Esophagus squamous epithelium (tissue), 5 donors: ENCODE data around the gene VPS35L. TPM values are rescaled to one million over a fixed set of nuclear protein-coding genes. Genes with fewer than 3 reads are reported as not detected.

Source experiments
- DNase-seq: peaks from one replicate; lab custom pipeline; 2025; lab: John Stamatoyannopoulos, UW
- H3K27ac ChIP-seq, 4 donors: fragments of 200-600 bp; sonication (generic); one replicate each; pipeline ENCODE4 v1.5.1; 2016 to 2019; ENCODE audit warnings: mild to moderate bottlenecking in 1 of 4
- H3K27me3 ChIP-seq, 4 donors: fragments of 200-600 bp; sonication (generic); 1 replicate in 3 of 4; 2 replicates in 1 of 4; pipeline versions ENCODE4 v1.5.1 to v1.6.0; 2017 to 2021; ENCODE audit warnings: antibody characterized with exemption in 1 of 4
- H3K36me3 ChIP-seq, 3 donors: fragments of 200-600 bp; sonication (generic); one replicate each; pipeline ENCODE4 v1.5.1; 2016 to 2019
- H3K4me1 ChIP-seq, 3 donors: fragments of 200-600 bp; sonication (generic); one replicate each; pipeline ENCODE4 v1.5.1; 2017 to 2019
- H3K4me3 ChIP-seq, 4 donors: fragments of 200-600 bp; sonication (generic); 1 replicate in 3 of 4; 2 replicates in 1 of 4; pipeline ENCODE4 v1.5.1; 2016 to 2019; ENCODE audit warnings: mild to moderate bottlenecking in 2 of 4, moderate library complexity in 1 of 4
- H3K9me3 ChIP-seq, 3 donors: fragments of 200-600 bp; sonication (generic); one replicate each; pipeline ENCODE4 v1.5.1; 2016 to 2019
- POLR2A ChIP-seq, 4 donors: fragments of 450-650 bp; IDR thresholded peaks; one replicate each; pipeline ENCODE4 v1.6.1; 2017; ENCODE audit warnings: antibody characterized with exemption in 4 of 4, mild to moderate bottlenecking in 4 of 4, moderate library complexity in 3 of 4
- WGBS, 2 donors: methylation state at CpG; one replicate each; pipeline ENCODE4 v1.1.5; 2018; 5-methylcytosine and 5-hydroxymethylcytosine counted together
- intact Hi-C: fragments of 100-400 bp; cut with DNase I; formaldehyde crosslinking; loops from one replicate; pipeline ENCODE4 v1.15.0; 2022
- total RNA-seq, 4 donors: library from RNA; depleted of rRNA; stranded (reverse); fragments of >200 nt; gene quantifications; one replicate each; pipeline ENCODE4 v1.1.0, GENCODE V29; 2016
- TF ChIP-seq, protein P1 (sequence below), 6 experiments: fragments of 450-650 bp in 4 of 6; fragments of 200-600 bp in 2 of 6; sonication (generic) in 2 of 6; IDR thresholded peaks; one replicate each; pipeline ENCODE4 v1.5.1; 2016 to 2019; ENCODE audit warnings: antibody characterized with exemption in 6 of 6, mild to moderate bottlenecking in 4 of 6, moderate library complexity in 4 of 6
- donor health status: DM: yes; HTN: yes; CAD: no.

Gene VPS35L
- total RNA-seq, 4 donors from 2014 or later: 20.8 to 32.9 (median 23.9) TPM

- TF ChIP-seq, protein P1, sequence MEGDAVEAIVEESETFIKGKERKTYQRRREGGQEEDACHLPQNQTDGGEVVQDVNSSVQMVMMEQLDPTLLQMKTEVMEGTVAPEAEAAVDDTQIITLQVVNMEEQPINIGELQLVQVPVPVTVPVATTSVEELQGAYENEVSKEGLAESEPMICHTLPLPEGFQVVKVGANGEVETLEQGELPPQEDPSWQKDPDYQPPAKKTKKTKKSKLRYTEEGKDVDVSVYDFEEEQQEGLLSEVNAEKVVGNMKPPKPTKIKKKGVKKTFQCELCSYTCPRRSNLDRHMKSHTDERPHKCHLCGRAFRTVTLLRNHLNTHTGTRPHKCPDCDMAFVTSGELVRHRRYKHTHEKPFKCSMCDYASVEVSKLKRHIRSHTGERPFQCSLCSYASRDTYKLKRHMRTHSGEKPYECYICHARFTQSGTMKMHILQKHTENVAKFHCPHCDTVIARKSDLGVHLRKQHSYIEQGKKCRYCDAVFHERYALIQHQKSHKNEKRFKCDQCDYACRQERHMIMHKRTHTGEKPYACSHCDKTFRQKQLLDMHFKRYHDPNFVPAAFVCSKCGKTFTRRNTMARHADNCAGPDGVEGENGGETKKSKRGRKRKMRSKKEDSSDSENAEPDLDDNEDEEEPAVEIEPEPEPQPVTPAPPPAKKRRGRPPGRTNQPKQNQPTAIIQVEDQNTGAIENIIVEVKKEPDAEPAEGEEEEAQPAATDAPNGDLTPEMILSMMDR (IDR thresholded peaks at IDR 0.05): no peak
- no peak for TF ChIP-seq POLR2A (IDR thresholded peaks at IDR 0.05)
- no peak overlapping the region for H3K4me3 ChIP-seq
- 54 to 66% methylated on average over 3 of the region's 3 CpGs for WGBS, 2 donors
- peaks cover 0 to 56% (median 4%) of the 10 kb centered on the region in 3 donors for H3K36me3 ChIP-seq
- intact Hi-C loops: no loop called here
- no peaks in the 10 kb centered on the region for H3K9me3 ChIP-seq
- H3K4me1 ChIP-seq: peaks cover 52 to 77% (median 63%) of the 10 kb centered on the region in 3 donors
- DNase-seq: no peak
- H3K27me3 ChIP-seq: no peaks in the 10 kb centered on the region
- H3K27ac ChIP-seq: peak overlapping the region; percentile 26 to 80 (median 74)
Observed at GRCh38 chr16:19701091-19701490, 145.6 kb downstream of the VPS35L start.

GRCh38 chr16:19703172-19703889, 147.8 kb downstream of the VPS35L start:
- H3K27me3 ChIP-seq: no peaks in the 10 kb centered on the region
- H3K9me3 ChIP-seq: no peaks in the 10 kb centered on the region
- peaks cover 3 to 78% (median 4%) of the 10 kb centered on the region in 3 donors for H3K36me3 ChIP-seq
- intact Hi-C loops: no loop called here
- peak overlapping the region; percentile 60 to 87 (median 77) for H3K27ac ChIP-seq
- DNase-seq: no peak
- no peak for TF ChIP-seq POLR2A (IDR thresholded peaks at IDR 0.05)
- TF ChIP-seq, protein P1 (IDR thresholded peaks at IDR 0.05): no peak
- peaks cover 30 to 55% (median 41%) of the 10 kb centered on the region in 3 donors for H3K4me1 ChIP-seq
- 77 to 84% methylated on average over 6 of the region's 6 CpGs for WGBS, 2 donors
- no peak overlapping the region for H3K4me3 ChIP-seq

DNA sequence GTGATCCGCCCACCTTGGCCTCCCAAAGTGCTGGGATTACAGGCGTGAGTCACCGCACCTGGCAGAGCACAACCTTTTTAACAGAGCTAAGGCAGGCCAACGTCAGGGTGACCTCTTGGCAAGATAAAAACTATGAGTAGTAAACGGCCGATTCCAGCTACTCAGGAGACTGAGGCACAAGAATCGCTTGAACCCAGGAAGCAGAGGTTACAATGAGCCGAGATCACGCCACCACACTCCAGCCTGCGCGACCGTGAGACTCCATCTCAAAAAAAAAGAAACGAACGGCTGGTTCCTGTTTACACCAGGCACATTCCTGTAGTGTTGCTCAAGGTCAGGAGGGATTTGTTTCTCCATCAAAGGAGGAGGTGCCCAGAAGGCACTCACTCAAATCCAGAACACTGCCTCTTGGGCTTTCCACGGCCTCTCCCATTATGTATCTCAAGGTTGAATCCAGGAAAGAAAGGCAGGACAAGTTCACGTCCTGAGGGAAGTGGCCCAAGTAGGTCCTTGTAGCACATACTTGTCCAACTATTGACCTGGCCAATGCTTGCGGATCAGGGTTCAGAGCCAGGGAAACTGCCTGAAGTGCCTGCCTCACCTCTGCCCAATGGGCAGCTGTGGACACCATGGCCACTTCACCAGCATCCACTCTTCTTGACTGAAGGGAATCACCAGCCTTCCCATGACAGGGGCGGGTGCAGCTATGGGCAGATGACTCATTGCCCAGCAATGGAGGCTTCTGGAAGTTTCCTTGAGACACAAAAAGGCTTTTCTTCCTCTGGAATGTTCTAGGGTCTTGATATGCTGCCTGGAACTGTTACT, 149.0 kb downstream of the VPS35L start:
- Histone ChIP-seq H3K27me3 (no peaks in the 10 kb centered on the region), H3K36me3 (peaks cover 1 to 85% (median 7%) of the 10 kb centered on the region in 3 donors), H3K9me3 (no peaks in the 10 kb centered on the region), H3K4me1 (peaks cover 20 to 52% (median 29%) of the 10 kb centered on the region in 3 donors), H3K27ac (peak overlapping the region; percentile 60 to 87 (median 77)), H3K4me3 (no peak overlapping the region)
- no peak for DNase-seq
- WGBS, 2 donors: 65 to 81% methylated on average over 10 to 17 of the region's 18 CpGs
- no peak for TF ChIP-seq POLR2A (IDR thresholded peaks at IDR 0.05)
- TF ChIP-seq, protein P1 (IDR thresholded peaks at IDR 0.05): no peak
- intact Hi-C loops: no loop called here

DNA sequence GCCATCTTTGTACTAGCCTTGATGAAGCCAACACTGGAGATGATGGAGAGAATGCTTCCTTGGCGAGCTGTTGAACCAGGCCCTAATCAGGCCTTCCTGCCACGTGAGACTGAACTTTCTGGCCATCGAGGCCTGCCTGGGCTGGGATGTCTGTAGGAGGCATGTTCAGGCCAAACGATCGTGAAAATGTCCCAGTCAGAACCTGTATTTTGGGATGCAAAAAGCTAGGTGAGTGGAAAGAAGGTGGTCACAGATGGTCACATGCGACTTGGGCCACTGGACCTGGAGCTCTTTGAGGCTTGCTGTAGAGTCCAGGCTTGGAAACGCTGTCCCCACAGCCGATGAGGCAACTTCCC, 149.6 kb downstream of the VPS35L start:
- H3K4me3 ChIP-seq: no peak overlapping the region
- no peaks in the 10 kb centered on the region for H3K9me3 ChIP-seq
- peaks cover 0 to 89% (median 7%) of the 10 kb centered on the region in 3 donors for H3K36me3 ChIP-seq
- H3K27me3 ChIP-seq: no peaks in the 10 kb centered on the region
- no peak for DNase-seq
- H3K4me1 ChIP-seq: peaks cover 14 to 47% (median 23%) of the 10 kb centered on the region in 3 donors
- intact Hi-C loops: no loop called here
- no peak for TF ChIP-seq POLR2A (IDR thresholded peaks at IDR 0.05)
- TF ChIP-seq, protein P1 (IDR thresholded peaks at IDR 0.05): no peak
- 79 to 93% methylated on average over 3 to 8 of the region's 8 CpGs for WGBS, 2 donors
- peak overlapping the region; percentile 60 to 87 (median 77) for H3K27ac ChIP-seq

DNA sequence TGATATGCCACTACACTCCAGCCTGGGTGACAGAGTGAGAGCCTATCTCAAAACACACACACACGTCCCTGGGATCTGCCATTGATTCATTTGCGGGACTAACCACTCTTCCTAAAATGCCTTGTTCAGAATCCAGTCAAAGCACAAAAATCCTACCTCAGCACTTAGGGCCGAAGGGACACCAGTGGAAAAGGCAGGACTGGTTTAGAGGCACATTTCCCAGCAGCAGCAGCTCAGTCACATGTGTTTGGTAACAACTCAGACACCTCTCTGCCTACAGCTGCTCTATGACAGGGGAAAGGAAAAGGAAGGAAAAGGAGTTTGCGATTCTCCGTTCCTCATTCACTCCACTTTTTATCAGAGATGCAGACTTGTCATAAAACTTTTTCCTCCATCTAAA, 150.3 kb downstream of the VPS35L start:
- Histone ChIP-seq H3K4me3 (no peak overlapping the region), H3K27me3 (no peaks in the 10 kb centered on the region), H3K27ac (peak overlapping the region; percentile 60 to 87 (median 77)), H3K36me3 (peaks cover 0 to 96% (median 7%) of the 10 kb centered on the region in 3 donors), H3K4me1 (peaks cover 8 to 39% (median 18%) of the 10 kb centered on the region in 3 donors), H3K9me3 (no peaks in the 10 kb centered on the region)
- no peak for DNase-seq
- 84% methylated on average over 5 of the region's 5 CpGs for WGBS, 2 donors
- TF ChIP-seq, protein P1 (IDR thresholded peaks at IDR 0.05): no peak
- no peak for TF ChIP-seq POLR2A (IDR thresholded peaks at IDR 0.05)
- intact Hi-C loops: no loop called here
